Posterior cingulate gyrus (tissue), 11 donors: ENCODE measurements around the gene MRPL27.

Experiments used
- DNase-seq, 10 donors: peaks; one replicate each; pipeline versions ENCODE4 v3.0.0 to v3.0.0-alpha.2; 2020 to 2021; ENCODE audit warnings: mixed read lengths in 3 of 10
- intact Hi-C: fragments of 100-400 bp; cut with DNase I; formaldehyde crosslinking; loops from one replicate; pipeline ENCODE4 v1.15.1; 2023

MRPL27 gene

GRCh38 chr17:50362661-50363060 lies 10.3 kb downstream of the MRPL27 start:
- DNase-seq, result peak in 1 of 10 donors; percentile 46
- intact Hi-C loops, result loop anchor here (1.0 kb wide), 1 partner anchor 116 kb away; the partner anchor contains the start of gene RSAD1

GRCh38 chr17:50361561-50362480 lies 11.2 kb downstream of the MRPL27 start:
- DNase-seq, result peak in 8 of 10 donors; percentile 43 to 94 (median 61)
- intact Hi-C loops, result loop anchor here (1.0 kb wide), 1 partner anchor 116 kb away; the partner anchor contains the start of gene RSAD1

- DNase-seq, result peak in 1 of 10 donors; percentile 74
- intact Hi-C loops, result no loop called here
Measured at GRCh38 chr17:50360486-50361115, 12.4 kb downstream of the MRPL27 start.

GRCh38 chr17:50359998-50360461 lies 13.0 kb downstream of the MRPL27 start:
- intact Hi-C loops, result no loop called here
- DNase-seq, result peak in 1 of 10 donors; percentile 72

- peak in 1 of 10 donors; percentile 49 for DNase-seq
- intact Hi-C loops, result no loop called here
Measured at GRCh38 chr17:50359005-50359699, 13.8 kb downstream of the MRPL27 start.

- intact Hi-C loops, result no loop called here
- DNase-seq, result no peak
Measured at GRCh38 chr17:50358177-50358576, 14.8 kb downstream of the MRPL27 start.

- intact Hi-C loops, result no loop called here
- peak in 1 of 10 donors; percentile 59 for DNase-seq
Measured at GRCh38 chr17:50356892-50357510, 16.0 kb downstream of the MRPL27 start.

- intact Hi-C loops, result no loop called here
- peak in 1 of 10 donors; percentile 71 for DNase-seq
Measured at GRCh38 chr17:50356418-50356817, 16.6 kb downstream of the MRPL27 start.

GRCh38 chr17:50355701-50356341 lies 17.2 kb downstream of the MRPL27 start:
- peak in 1 of 10 donors; percentile 76 for DNase-seq
- intact Hi-C loops, result no loop called here

- intact Hi-C loops, result no loop called here
- DNase-seq, result peak in 1 of 10 donors; percentile 60
Measured at GRCh38 chr17:50355336-50355700, 17.7 kb downstream of the MRPL27 start.

- DNase-seq, result peak in 1 of 10 donors; percentile 54
- intact Hi-C loops, result no loop called here
Measured at GRCh38 chr17:50354776-50355175, 18.2 kb downstream of the MRPL27 start.

- DNase-seq, result peak in 1 of 10 donors; percentile 67
- intact Hi-C loops, result no loop called here
Measured at GRCh38 chr17:50354198-50354597, 18.8 kb downstream of the MRPL27 start.

- intact Hi-C loops, result no loop called here
- DNase-seq, result peak in 2 of 10 donors; percentile 48 to 63
Measured at GRCh38 chr17:50353600-50354195, 19.3 kb downstream of the MRPL27 start.

- peak in 2 of 10 donors; percentile 65 to 67 for DNase-seq
- intact Hi-C loops, result no loop called here
Measured at GRCh38 chr17:50352693-50353599, 20.0 kb downstream of the MRPL27 start.

GRCh38 chr17:50352072-50352692 lies 20.8 kb downstream of the MRPL27 start:
- peak in 2 of 10 donors; percentile 67 to 74 for DNase-seq
- intact Hi-C loops, result no loop called here

GRCh38 chr17:50350733-50351132 lies 22.3 kb downstream of the MRPL27 start:
- DNase-seq, result peak in 1 of 10 donors; percentile 24
- intact Hi-C loops, result no loop called here

GRCh38 chr17:50349243-50349600 lies 23.8 kb downstream of the MRPL27 start:
- DNase-seq, result peak in 1 of 10 donors; percentile 53
- intact Hi-C loops, result no loop called here
